Measurements from ENCODE around the gene XG. TPM values are rescaled to one million over a fixed set of nuclear protein-coding genes. Genes with fewer than 3 reads are reported as not detected.

The XG gene, protein sequence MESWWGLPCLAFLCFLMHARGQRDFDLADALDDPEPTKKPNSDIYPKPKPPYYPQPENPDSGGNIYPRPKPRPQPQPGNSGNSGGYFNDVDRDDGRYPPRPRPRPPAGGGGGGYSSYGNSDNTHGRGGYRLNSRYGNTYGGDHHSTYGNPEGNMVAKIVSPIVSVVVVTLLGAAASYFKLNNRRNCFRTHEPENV
- total RNA-seq, result 11.5 and 16.7 TPM in 2 replicates

DNA sequence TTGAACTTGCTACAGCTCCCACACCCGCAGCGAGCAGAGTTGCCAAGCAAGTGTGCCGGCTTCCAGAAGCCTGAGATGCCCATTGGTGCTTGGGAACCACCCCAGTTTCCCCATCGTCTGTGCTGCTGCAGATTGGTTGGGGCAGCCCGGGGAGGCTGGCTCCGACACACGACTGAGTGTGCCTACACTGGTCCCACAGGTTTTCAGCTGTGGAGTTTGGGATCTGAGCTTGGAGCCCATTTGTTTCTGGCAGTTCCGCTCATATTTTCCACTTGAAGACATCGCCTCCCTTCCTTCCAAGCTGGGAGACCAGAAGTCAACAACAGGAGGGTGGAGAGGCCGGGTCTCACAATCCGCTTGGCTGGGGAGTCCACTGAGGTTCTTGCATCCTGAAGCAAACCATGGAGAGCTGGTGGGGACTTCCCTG is at the start of gene XG:
TSS of gene XG (plus strand) at position 167 of the 427 bp plus-strand sequence. CDS start at position 402, 235 bp downstream.

DNA sequence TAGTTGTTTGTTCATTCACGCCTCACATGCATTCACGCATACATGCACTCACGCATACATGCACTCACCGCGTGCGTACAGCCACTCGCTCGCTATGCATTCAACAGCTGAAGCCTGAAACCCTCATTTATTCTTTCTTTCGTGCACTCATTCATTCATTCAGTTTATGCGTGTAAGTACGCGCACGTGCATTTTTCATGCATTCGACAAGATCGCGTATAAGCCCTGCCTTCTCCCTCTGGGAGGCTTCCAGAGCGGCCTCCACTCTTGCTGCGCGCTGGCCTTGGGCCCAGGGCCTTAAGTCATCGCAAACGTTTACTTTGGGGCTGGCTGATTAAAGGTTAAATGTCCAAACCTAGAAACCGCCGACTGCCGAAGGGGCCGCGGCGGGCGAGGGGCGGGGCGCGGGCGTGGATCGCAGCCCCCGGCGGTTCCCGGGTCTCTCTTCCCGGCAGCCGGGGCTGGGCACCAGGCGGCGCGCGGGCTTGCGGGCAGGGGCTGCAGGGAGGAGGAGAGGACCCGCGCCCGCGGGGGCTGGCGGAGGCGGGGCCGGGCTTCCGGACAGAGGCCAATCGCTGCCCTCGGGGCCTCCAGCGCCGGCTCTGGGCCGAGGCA is 76.6 kb downstream of the XG start, which contains the start of gene GYG2:
TSS of gene GYG2 (plus strand) at position 587 of the 615 bp plus-strand sequence. CDS start 1,259 bp downstream, outside the sequence.

Other genes starting within 250 kb of the XG start
- 216 and 327 TPM in 2 replicates for gene CD99, start 60.7 kb upstream of the XG start, total RNA-seq
- gene GYG2, start 76.9 kb downstream of the XG start, total RNA-seq, result 0.06 and 0.26 TPM in 2 replicates
- gene ARSD, start 177.3 kb downstream of the XG start, total RNA-seq, result 17.0 and 17.8 TPM in 2 replicates

Measured in aortic smooth muscle cell (primary cell).